ENCODE data around the gene TRNT1.

Gene TRNT1

DNA sequence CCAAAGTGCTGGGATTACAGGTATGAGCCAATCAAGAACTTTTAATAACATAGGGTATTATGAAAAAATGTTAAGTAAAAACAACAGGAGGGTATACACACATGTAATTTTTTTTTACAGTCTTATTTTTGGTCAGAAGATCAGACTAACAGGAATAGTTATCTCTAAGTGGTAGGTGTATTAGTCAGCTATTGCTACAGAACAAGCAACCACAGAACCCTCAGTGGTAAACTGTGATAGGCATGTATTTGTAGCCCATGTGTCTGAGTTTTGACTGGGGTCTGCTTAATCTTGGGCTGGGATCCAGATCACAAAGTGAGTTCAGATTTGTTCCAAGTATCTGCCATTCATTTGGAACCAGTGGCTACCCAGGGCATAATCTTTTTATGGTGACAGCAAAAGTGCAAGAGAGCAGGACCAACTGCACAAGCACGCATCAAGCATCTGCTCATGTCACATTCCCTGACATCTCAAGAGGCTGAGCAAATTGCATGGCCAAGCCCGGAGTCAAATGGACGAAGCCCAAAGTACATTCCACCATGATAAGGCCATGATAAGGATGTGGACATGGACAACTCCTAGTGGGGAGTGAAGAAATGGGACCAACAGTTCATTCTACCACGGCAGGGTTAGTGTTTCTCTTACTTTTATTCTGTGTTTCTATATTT, 13.6 kb upstream of the TRNT1 start:
- DNase-seq, result no peak

DNA sequence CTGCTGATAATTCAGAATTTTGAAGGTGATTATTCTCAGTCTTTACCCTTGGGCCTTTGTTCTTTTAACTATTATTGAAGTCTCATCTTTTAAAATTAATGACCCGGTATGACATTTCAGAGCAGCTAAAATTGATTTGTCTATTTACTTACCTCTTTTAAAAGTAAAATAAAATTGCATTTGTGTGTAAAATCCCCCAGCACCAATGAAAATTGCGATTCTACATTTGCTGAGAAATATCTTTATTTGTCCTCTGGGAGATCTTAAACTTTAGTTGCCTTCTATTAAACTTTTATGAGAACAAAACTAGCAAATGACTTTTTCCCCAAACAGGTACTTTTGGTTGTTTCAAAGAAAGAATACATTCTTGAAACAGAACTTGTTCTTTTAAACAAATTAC, 9.1 kb upstream of the TRNT1 start:
- DNase-seq, result no peak

DNA sequence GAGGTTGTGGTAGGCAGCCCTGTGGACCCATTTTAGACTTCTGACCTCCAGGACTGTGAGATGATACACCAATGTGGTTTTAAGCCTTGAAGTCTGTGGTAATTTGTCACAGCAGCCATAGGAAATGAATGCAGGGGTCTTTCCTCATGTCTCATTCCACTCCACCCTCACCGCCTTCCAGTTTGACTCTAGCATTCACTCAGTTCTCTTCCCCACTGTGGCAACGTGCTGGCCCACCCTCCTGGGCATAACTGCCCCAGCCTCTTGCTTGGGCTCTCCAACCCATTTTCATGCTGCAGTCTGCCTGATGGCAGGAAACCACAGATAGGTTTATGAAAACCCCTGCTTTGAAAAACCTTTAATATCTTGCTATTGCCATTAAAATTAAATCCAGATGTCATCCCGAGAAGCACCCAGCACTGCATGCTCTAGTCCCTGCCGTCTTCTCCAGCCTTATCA, 7.3 kb upstream of the TRNT1 start:
- DNase-seq, result no peak

DNA sequence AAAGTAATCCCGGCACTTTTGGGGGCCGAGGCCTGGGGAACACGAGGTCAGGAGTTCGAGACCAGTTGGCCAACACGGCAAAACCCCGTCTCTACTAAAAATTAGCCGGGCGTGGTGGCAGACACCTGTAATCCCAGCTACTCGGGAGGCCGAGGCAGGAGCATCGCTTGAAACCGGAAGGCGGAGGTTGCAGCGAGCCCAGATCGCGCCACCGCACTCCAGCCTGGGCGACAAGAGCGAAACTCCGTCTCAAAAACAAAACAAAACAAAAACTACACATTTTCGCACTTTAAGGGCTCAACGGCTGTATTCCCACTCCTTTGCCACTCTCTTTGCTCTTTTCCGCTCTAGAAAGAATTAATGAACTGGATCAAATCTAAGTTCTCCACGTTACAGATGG, 763 bp upstream of the TRNT1 start:
- DNase-seq, result no peak

DNA sequence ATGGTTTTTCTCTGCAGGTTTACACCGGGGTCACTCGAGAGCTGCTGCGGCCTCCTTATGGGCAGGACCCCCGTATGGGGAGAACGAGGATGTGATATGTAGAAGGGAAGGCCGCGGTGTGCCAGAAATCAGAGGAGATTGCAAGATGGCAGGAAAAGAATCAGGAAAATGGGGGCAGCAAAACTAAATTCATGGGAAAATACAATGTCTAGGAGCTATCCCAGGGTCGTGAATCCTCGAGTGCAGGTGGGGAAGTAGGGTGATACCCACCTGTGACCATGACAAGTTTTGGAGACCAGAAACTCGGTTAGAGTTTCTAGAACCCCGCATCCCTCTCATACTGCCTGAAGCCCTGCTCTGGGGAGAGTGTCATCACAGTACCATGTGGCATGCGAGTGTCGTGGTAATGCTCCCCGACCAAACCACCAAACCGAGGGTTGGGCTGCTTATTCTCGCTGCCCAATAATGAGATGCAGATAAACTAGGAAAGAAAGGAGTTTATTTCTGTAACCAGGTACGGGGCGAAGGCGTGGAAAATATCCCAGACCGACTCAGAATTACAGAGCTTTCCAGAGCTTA, 781 bp downstream of the TRNT1 start:
- DNase-seq, result no peak

DNA sequence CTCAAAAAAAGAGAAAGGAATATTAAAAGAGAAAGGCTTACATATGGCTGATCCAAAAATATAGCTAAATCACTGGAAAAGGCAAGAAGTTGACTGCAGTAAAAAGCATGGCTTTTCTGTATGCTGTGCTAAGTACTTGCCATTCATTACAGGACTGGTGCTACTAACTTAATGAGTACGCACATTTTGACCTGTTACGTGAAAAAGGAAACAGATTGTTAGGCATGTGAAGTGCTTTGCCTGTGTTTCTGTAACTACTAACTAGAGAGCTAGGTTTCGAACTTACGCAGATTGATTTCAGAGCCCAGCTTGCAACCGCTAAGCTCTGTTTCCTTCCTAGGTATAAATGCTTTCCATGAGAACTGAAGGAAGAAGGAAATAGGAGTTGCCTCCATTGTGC, 2.8 kb downstream of the TRNT1 start:
- no peak for DNase-seq

DNA sequence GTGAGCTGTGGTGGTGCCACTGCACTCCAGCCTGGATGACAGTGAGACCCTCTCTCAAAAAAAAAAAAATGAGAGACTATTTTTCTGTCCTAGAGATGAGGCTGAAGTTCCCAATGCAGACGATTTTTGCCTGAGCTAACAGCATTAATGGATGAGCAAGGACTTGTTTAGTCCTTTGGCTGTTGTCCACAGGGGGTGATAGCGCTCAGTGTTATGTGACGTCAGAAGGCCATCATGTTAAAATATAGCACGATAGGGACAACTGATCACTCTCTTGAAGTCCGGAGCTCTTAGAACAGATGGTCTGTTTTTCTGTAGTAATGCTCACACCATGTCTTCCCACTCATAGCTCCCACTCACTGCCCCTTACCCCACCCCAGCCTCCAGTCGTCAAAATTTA, 6.8 kb downstream of the TRNT1 start:
- DNase-seq, result no peak

DNA sequence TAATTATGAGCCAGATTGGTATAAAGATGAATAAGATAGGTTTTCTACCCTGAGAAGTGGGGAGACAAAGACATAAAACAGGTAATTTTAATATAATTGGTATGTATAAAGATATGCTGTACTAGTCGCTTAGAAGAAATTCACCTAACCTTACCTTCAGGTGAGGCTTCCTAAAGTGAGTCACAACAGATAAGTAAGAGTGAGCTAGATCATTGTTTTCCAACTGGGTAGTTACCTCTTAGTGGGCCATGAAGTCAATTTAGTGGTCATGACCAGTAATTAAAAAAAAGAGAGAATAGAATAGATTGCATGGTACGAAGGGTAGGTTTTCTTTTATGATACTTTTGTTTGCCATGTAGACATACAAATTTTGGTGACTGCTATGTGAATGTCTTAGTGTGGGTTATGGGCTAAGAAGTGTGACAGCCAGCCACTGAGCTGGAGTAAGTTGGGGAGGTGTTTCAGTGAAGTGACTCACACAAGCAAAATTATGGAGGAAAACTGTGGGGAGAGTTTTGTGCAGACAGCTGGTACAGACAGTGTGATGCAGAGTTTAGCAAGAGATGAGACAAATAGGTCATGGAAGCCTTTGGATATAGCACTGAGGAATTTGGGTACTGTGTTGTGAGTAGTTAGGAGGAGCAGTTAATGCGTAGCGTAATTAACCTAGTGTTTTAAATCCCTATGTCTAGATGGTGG, 8.2 kb downstream of the TRNT1 start:
- no peak for DNase-seq

DNA sequence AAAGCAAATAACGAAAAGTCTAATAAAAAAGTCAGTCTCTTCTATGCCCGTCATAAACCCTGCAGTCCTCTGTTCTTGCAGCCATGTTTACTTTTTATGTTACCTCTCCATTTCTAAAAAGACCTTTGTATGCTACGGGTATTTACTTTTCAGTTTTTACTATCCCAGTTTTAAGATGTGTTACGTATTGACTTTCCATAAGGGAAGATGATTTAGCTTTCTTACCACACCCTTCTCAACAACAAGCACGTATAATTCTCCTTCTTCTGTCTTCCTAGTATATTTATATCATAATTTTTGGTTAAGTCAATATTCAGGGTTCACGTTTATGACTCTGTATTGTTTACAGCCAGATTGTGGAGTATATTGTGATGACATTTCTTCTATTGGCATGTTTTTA, 10.8 kb downstream of the TRNT1 start:
- DNase-seq, result no peak

DNA sequence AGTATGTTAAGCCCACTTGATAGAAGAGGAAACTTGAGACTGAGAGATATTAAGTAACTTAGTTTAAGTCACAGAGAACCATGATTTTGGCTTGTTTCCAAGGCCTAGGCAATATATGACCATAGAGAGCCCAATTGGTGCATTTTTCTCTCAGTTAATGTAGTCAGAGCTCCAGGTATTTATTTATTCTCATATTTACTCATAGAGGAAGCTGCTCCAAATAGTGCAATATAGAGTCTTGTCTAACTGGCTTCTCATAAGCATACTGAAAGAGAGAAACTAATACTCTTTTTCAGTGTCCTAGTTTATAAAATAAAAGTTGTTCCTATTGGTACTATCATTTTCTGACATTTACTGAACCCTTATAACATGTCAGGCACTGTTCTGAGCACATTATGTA, 15.2 kb downstream of the TRNT1 start:
- no peak for DNase-seq

DNA sequence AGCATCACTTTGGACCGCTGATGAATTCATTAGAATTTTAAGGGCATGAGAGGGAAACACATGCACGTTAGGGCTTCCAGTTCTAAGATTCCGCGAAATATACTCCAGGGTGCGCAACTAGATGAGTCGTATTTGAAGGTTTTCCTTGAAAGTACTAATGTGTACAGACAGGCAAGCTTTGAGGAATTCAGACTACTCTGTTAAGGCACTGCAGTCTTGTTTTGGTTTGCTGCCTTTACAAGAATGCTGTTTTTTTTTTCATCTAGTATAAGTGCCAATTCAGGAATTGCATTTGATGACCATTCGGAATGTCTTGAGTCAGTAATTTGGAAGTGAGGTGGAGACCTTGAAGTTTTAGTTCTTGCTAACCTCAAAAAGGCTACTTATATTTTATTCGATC, 19.1 kb downstream of the TRNT1 start:
- no peak for DNase-seq

DNA sequence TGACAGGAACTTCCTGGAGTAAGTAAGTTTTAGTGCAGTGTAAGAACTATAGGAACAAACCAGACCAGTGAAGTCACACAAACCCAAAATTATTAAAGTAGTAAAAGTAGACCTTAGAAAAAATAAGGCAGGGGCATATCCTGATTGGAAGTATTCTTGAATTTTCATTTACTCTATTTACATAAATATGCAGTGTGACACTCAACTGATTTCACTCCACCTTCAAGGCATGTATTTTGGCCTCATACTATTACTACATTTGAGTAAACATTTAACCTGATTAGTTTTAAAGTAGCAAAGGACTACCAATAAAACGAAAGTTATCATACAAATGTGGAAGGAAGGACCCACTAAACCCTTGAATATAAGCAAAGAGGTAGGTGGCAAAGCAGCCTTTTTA, 22.8 kb downstream of the TRNT1 start:
- no peak for DNase-seq

DNA sequence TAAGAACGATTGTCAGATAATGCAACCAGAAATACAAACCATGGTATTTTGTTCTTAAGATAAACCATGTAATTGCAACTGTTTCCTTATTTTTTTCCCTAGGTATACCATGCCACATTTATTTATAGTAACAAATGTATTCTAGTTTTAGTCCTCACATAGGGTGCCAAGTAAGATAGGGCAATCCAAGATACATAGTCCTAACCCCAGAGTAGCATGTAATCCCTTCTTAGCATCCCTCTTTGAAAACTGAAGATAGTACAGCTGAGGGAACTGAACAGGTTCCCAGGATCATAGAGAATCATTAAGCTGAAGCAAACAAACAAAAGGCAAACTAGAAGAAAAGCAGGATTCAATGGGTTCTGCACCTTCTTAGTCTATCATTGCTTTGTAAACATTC, 24.8 kb downstream of the TRNT1 start:
- no peak for DNase-seq

DNA sequence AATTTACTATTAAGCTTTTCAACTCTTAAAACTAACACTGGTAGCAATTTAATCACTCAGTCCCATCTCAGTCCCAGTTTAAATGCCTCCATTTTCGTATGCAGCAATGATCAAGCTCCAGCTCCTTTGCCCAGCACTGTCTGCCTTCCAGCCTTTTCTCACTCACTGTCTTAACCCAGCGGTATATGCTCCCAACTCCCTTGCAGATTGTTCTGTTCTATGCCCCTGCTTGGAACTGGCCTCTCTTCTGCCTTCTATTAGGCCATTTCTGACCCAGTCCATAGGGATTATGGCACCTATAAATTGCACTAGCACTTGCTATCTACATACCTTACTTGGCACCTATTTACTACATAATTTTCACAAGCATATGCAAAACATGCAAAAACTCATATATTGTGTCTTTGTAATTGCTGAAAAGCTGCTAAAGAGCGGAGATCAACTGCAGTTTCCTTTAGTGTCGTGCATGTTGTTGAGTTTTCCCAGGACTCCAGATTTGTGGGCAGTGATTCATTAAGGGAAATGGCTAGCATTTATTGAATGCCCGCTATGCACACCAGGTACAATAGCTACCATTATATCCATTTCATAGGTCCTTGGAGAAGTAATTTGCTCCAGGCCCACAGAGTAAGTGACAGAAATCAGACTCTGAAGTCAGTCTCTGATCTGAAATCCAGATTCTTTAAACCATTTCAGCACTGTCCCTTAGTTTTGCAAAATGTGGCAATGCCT, 28.3 kb downstream of the TRNT1 start:
- DNase-seq, result no peak

DNA sequence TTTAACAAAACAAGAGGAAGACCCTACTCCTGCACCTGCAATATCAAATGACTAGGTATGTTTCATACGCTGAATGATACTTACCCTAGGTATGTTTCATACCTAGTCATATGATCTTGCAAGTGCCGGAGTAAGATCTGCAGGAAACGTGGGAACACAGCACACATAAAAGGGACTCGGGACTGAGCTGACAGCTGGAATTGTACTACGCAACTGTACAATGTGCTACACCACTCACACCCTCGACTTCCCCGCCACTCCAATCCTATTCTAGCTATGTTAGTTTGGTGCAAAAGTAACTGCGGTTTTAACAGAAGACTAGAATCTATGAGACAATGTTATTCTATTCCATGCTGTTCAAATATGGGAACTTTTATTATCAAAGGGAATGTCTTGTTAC, 30.7 kb downstream of the TRNT1 start:
- DNase-seq, result no peak

DNA sequence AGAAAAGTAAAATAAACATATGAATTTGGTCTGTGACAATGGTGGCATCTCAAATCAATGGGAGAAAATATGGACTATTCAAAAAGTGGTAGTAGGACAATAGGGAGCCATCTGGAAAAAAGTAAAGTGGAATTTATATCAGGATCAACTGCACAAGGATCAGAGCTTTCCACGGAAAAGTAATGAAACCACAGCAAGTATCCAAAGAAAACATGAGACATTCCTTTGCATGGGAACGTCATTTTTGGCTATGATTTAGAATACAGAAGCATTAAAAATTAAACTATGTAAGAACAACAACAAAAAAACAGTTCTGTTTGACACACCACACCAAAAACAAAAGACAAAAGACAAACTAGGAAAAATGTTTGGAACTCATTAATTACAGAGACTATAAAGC, 34.1 kb downstream of the TRNT1 start:
- DNase-seq, result no peak

DNA sequence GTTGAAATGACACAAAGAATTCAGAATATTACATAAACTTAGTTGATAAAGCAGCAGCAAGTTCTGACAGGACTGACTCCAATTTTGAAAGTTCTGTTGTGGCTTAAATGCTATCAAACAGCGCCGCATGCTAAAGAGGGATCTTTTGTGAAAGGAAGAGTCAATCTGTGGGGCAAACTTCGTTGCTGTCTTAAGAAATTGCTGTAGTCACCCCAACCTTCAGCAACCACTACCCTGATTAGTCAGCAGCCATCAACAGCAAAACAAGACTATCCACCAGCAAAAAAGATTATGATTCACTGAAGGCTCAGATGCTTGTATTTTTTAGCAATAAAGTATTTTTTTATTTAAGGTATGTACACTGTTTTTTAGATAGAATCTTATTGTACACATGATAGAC, 38.5 kb downstream of the TRNT1 start:
- DNase-seq, result no peak

DNA sequence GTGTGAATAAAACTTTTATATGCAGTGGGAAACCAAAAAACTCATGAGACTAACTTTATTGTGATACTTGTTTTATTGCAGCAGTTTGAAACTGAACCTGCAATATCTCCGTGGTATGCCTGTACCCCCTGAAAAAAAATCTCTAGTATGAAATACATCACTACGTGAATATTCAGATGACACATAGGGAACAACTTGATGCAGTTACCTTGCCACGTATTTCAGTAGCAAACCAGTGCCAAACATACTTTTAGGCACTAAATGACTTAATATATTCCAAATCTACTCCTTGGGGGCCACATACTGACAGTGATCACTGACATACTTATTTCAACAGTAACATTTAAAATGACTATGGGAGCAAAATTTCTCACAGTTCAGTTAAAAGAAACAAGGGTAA, 38.9 kb downstream of the TRNT1 start:
- DNase-seq, result no peak

DNA sequence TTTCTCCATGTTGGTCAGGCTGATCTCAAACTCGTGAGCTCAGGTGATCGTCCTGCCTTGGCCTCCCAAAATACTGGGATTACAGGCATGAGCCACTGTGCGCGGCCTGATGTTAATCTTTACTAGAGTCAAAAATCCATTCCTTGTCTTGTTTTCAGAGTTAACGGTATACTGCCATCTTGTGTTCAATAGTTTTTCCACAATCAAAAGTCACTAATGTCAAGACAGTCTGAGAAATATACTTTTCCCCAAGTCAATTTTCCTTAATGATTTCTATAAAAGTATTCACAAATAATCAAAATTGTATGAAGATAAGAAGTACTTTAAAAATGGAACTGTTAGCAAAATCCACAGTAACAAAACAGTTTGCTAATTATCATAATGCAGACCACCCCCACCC, 44.3 kb downstream of the TRNT1 start:
- DNase-seq, result no peak

DNA sequence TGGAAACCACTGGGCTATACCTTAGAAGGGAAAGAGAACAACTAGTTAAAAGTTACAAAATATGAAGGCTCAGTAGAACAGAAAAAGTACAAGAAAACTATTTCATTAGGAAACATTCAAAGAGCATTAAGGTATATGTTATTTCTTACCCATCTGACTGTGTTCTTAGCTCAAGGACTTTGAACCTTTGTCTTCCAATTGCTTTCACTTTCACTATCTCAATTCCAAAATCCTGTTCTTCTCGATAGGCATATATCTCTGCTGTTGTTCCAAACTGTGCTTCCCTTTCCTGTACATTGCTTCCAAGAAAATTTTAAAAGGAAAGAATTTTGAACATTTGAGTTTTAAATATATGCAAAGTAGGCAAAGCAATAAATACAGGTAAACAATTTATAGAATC, 45.9 kb downstream of the TRNT1 start:
- DNase-seq, result no peak

DNA sequence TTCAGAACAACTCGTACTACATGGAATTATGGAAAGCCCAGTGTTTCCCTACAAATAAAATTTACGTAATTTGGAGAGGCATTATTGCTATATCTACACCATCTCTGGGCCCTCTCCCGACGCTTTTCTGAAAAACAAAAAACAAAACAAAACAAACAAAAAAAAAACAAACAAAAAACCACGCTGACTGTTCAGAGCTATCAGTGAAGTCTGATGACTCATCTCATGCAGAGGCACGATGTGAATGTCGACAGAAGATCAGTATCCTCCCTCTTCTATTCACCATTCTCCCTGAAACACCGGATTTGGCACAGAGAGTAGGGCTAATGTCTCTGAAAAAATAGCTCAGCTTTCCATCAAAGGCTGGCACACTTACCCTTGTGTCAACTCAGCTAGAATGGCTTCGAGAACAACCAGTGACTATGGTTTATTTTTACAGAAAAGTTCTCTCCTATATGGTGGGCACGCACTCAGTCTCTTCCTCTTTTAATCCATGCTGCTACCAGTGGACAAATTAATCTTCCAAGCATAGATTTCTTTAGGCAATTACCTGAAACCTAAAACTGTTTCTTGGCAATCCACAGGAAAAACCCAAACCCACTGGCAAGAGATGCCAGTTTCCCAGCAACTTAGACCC, 51.2 kb downstream of the TRNT1 start:
- DNase-seq, result no peak

DNA sequence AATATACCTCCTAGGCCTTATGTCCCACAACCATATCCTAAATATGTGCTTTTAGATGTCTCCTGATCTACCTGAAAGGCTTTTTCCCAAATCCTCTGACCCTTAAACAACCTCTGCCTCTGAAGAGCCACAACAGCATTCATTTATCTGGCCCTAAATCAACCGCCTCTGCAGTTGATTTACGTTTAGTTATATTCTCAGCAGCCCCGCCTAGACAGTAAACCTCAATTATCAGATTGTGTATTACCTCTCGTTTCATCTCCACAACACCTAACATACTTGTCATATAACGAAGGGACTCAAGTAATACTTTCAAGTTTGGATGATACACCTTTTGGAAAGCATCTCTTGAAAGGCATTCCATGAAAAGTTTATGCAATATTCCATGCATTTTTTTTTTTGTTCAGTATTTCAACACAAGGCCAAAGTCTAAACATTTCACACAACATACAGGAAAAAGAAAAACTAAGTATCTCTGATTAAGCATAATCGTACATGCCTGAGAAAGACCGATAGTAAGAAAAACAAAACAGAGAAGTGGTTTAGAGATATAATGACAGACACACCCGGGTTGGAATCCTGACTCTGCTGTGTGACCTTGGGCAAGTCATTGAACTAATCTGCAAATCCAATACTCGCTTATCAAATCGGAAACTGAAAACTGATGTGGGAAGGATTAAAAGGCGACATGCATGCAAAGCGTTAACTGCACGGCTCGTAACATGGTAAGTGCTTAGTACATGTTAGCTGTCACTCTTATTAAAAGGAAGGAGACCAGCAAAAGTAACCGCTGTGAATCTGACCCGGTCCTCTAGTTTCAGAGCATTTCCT, 52.0 kb downstream of the TRNT1 start:
- no peak for DNase-seq
